ENCODE results near the gene ACRV1. TPM values are rescaled to one million over a fixed set of nuclear protein-coding genes. Genes with fewer than 3 reads are reported as not detected.
"Not testable (repeated sequence)": the region's sequence is repeated elsewhere in the genome, so short reads cannot be mapped to it uniquely, and the experiment has no call there.

ACRV1 gene
- polyA plus RNA-seq, 2 of the 4 experiments (the other 2 are of a cell fraction), result 0.13 to 0.19 TPM

DNA sequence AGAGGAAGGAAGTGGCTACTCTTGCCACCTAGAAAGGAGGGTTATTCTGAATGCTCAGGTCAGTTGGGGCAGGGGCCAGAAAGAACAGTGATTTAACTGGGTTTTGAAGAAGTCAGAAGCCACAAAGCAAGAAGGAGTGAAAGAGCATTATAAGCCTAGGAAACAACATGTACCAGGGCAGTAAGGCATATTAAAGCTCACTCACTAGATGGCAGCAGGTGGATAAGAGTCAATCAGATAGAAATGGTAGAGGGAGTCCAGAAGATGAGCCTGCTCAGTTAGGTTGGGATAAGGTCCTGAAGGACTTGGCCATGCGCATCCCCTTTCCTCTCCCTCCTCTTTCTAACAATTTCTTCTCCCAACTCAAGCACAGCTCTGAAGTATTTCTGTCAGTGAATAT is 43.5 kb upstream of the ACRV1 start:
- Histone ChIP-seq H3K4me3 (no peak overlapping the region), H3K4me2 (no peak overlapping the region), H3K4me1 (no peaks in the 10 kb centered on the region), H3K27ac (no peak overlapping the region), H3K9me3 (no peaks in the 10 kb centered on the region)
- POLR2A ChIA-PET, result no interaction called here
- CTCF ChIA-PET, result interaction anchor here (0.9 to 1.0 kb wide), 2 partner anchors 151 to 469 kb away, joined by 3 to 5 read pairs; no protein-coding TSS in a partner anchor
- 55% methylated on average over 1 of the region's 1 CpG for WGBS (ENCODE audit: missing lambda C conversion rate)
- peak; percentile 59 to 77; a peak in 4 of 6 replicates for ATAC-seq
- TF ChIP-seq MYC (IDR thresholded peaks at IDR 0.05; ENCODE audit: borderline replicate concordance, low read length) (no peak), ZFP36 (IDR thresholded peaks at IDR 0.05; ENCODE audit: borderline replicate concordance, partially characterized antibody) (no peak), MAFK (IDR thresholded peaks at IDR 0.05; ENCODE audit: partially characterized antibody) (no peak), FOXS1 (CRISPR knock-in tag; IDR thresholded peaks at IDR 0.05) (no peak), ZSCAN20 (CRISPR knock-in tag; IDR thresholded peaks at IDR 0.05) (no peak), RAD21 (conservative IDR thresholded peaks at IDR 0.05 in 1 of 2, IDR thresholded peaks at IDR 0.05 in 1 of 2) (peak; percentile 14 to 39; a peak in 2 of 5 replicates), FOSB (CRISPR knock-in tag; IDR thresholded peaks at IDR 0.05) (no peak), RCOR1 (IDR thresholded peaks at IDR 0.05; ENCODE audit: low read depth, low read length) (no peak), RFX5 (IDR thresholded peaks at IDR 0.05) (no peak)
- TF ChIP-seq, protein P1, sequence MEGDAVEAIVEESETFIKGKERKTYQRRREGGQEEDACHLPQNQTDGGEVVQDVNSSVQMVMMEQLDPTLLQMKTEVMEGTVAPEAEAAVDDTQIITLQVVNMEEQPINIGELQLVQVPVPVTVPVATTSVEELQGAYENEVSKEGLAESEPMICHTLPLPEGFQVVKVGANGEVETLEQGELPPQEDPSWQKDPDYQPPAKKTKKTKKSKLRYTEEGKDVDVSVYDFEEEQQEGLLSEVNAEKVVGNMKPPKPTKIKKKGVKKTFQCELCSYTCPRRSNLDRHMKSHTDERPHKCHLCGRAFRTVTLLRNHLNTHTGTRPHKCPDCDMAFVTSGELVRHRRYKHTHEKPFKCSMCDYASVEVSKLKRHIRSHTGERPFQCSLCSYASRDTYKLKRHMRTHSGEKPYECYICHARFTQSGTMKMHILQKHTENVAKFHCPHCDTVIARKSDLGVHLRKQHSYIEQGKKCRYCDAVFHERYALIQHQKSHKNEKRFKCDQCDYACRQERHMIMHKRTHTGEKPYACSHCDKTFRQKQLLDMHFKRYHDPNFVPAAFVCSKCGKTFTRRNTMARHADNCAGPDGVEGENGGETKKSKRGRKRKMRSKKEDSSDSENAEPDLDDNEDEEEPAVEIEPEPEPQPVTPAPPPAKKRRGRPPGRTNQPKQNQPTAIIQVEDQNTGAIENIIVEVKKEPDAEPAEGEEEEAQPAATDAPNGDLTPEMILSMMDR (IDR thresholded peaks at IDR 0.05), result 0 out of 3 replicates have a peak, but pooled peaks have one; percentile 8
- FAIRE-seq, result no peak
- DNase-seq (ENCODE audit: low read depth in 1 of 2, low spot score in 1 of 2), result peak in 1 of 2 experiments; percentile 30

DNA sequence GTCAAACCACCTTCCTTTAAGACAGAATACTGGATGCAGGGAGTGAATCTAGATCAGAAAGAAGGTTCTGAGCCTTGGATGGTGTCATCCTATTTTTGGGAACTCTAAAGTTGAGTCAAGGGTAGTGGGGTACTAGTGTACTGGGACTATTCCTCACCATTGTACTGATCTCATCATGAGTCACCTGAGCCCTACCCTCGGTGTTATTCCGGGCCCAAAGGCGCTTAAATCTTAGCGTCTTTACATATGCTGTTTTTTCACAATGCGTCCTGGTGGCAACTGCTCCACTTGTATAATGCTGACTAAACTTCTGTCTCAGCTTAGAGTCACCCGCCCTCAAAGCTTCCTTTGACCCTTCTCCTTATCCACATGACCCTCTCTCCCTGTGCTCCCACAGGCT is 40.1 kb upstream of the ACRV1 start:
- 23% methylated on average over 6 of the region's 6 CpGs for WGBS (ENCODE audit: missing lambda C conversion rate)

DNA sequence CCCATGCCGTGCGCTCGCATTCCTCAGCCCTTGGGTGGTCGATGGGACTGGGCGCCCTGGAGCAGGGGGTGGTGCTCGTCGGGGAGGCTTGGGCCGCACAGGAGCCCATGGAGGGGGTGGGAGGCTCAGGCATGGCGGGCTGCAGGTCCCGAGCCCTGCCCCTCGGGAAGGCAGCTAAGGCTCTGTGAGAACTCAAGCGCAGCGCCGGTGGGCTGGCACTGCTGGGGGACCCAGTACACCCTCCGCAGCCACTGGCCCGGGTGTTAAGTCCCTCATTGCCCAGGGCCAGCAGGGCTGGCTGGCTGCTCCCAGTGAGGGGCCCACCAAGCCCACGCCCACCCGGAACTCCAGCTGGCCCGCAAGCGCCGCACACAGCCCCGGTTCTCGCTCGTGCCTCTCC is 24.0 kb upstream of the ACRV1 start:
- ATAC-seq; H3K4me2 ChIP-seq; H3K4me3 ChIP-seq; H3K4me1 ChIP-seq; FAIRE-seq; DNase-seq (ENCODE audit: low read depth in 1 of 2, low spot score in 1 of 2); H3K9me3 ChIP-seq; H3K27ac ChIP-seq; POLR2A ChIA-PET; CTCF ChIA-PET: not testable (repeated sequence)
- 53% methylated on average over 9 of the region's 24 CpGs for WGBS (ENCODE audit: missing lambda C conversion rate)

More for the DNA sequence above, 40.1 kb upstream of the ACRV1 start:
- FAIRE-seq, result no peak
- DNase-seq (ENCODE audit: low read depth in 1 of 2, low spot score in 1 of 2), result no peak
- H3K4me3 ChIP-seq, result no peak overlapping the region
- no peak for TF ChIP-seq ZC3H11A (IDR thresholded peaks at IDR 0.05)
- no peak for TF ChIP-seq KDM5A (IDR thresholded peaks at IDR 0.05)
- TF ChIP-seq PHF8 (IDR thresholded peaks at IDR 0.05; ENCODE audit: borderline replicate concordance, low read depth), result no peak
- no peak for TF ChIP-seq TP53 (CRISPR knock-in tag; IDR thresholded peaks at IDR 0.05)
- TF ChIP-seq, protein P2, sequence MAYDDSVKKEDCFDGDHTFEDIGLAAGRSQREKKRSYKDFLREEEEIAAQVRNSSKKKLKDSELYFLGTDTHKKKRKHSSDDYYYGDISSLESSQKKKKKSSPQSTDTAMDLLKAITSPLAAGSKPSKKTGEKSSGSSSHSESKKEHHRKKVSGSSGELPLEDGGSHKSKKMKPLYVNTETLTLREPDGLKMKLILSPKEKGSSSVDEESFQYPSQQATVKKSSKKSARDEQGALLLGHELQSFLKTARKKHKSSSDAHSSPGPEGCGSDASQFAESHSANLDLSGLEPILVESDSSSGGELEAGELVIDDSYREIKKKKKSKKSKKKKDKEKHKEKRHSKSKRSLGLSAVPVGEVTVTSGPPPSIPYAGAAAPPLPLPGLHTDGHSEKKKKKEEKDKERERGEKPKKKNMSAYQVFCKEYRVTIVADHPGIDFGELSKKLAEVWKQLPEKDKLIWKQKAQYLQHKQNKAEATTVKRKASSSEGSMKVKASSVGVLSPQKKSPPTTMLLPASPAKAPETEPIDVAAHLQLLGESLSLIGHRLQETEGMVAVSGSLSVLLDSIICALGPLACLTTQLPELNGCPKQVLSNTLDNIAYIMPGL (CRISPR knock-in tag; IDR thresholded peaks at IDR 0.05; ENCODE audit: borderline replicate concordance), result no peak
- TF ChIP-seq, protein P3, sequence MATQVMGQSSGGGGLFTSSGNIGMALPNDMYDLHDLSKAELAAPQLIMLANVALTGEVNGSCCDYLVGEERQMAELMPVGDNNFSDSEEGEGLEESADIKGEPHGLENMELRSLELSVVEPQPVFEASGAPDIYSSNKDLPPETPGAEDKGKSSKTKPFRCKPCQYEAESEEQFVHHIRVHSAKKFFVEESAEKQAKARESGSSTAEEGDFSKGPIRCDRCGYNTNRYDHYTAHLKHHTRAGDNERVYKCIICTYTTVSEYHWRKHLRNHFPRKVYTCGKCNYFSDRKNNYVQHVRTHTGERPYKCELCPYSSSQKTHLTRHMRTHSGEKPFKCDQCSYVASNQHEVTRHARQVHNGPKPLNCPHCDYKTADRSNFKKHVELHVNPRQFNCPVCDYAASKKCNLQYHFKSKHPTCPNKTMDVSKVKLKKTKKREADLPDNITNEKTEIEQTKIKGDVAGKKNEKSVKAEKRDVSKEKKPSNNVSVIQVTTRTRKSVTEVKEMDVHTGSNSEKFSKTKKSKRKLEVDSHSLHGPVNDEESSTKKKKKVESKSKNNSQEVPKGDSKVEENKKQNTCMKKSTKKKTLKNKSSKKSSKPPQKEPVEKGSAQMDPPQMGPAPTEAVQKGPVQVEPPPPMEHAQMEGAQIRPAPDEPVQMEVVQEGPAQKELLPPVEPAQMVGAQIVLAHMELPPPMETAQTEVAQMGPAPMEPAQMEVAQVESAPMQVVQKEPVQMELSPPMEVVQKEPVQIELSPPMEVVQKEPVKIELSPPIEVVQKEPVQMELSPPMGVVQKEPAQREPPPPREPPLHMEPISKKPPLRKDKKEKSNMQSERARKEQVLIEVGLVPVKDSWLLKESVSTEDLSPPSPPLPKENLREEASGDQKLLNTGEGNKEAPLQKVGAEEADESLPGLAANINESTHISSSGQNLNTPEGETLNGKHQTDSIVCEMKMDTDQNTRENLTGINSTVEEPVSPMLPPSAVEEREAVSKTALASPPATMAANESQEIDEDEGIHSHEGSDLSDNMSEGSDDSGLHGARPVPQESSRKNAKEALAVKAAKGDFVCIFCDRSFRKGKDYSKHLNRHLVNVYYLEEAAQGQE (IDR thresholded peaks at IDR 0.05), result no peak
- TF ChIP-seq RFX5 (IDR thresholded peaks at IDR 0.05), result no peak
- TF ChIP-seq JUN (IDR thresholded peaks at IDR 0.05), result no peak
- TF ChIP-seq HEYL (CRISPR knock-in tag; IDR thresholded peaks at IDR 0.05), result no peak
- no peak for TF ChIP-seq CHD2 (IDR thresholded peaks at IDR 0.05; ENCODE audit: low read length, partially characterized antibody)
- no peak for TF ChIP-seq NFE2L2 (conservative IDR thresholded peaks at IDR 0.05; ENCODE audit: low read length)
- no peak for TF ChIP-seq FOSL2 (IDR thresholded peaks at IDR 0.05)
- TF ChIP-seq FOSL2 (CRISPR knock-in tag; IDR thresholded peaks at IDR 0.05), result no peak
- TF ChIP-seq MAZ (IDR thresholded peaks at IDR 0.05; ENCODE audit: borderline replicate concordance, low read depth, low read length), result no peak
- TF ChIP-seq ZFP36 (IDR thresholded peaks at IDR 0.05; ENCODE audit: borderline replicate concordance, partially characterized antibody), result no peak
- no peak for TF ChIP-seq FOSB (CRISPR knock-in tag; IDR thresholded peaks at IDR 0.05)
- TF ChIP-seq, protein P4, sequence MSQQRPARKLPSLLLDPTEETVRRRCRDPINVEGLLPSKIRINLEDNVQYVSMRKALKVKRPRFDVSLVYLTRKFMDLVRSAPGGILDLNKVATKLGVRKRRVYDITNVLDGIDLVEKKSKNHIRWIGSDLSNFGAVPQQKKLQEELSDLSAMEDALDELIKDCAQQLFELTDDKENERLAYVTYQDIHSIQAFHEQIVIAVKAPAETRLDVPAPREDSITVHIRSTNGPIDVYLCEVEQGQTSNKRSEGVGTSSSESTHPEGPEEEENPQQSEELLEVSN (IDR thresholded peaks at IDR 0.05; ENCODE audit: borderline replicate concordance, low read depth), result no peak
- TF ChIP-seq CBX2 (IDR thresholded peaks at IDR 0.05; ENCODE audit: borderline replicate concordance, low read depth), result no peak
- no peak for TF ChIP-seq MYC (IDR thresholded peaks at IDR 0.05; ENCODE audit: borderline replicate concordance, low read length)
- ChIA-PET CTCF (no interaction called here), POLR2A (no interaction called here)
- no peak overlapping the region for H3K27ac ChIP-seq
- no peaks in the 10 kb centered on the region for H3K4me1 ChIP-seq
- no peak overlapping the region for H3K4me2 ChIP-seq
- ATAC-seq, result no peak
- H3K9me3 ChIP-seq, result no peaks in the 10 kb centered on the region

Data from A549 (cell line).